Ovary (tissue), 9 donors: Measurements from ENCODE around the gene KRTAP24-1. TPM values are rescaled to one million over a fixed set of nuclear protein-coding genes. Genes with fewer than 3 reads are reported as not detected.

Experiments used
- DNase-seq, 5 donors: peaks; one replicate each; pipeline ENCODE4 v3.0.0-alpha.2; 2019 to 2020
- H3K27ac ChIP-seq, 2 donors: fragments of 200-600 bp; one replicate each; pipeline versions ENCODE4 v1.5.1 to v1.8.0; 2019 to 2022
- H3K27me3 ChIP-seq: fragments of 200-600 bp; one replicate; pipeline ENCODE4 v1.8.0; 2022
- H3K36me3 ChIP-seq: fragments of 200-600 bp; sonication (generic); one replicate; pipeline ENCODE4 v1.5.1; 2019
- H3K4me1 ChIP-seq: one replicate; pipeline ENCODE4 v1.8.1; 2013; ENCODE audit warnings: mild to moderate bottlenecking, moderate library complexity; ENCODE audit not compliant: insufficient read depth
- H3K4me3 ChIP-seq: fragments of 200-600 bp; sonication (generic); one replicate; pipeline ENCODE4 v1.5.1; 2017
- H3K9me3 ChIP-seq, 2 donors: fragments of 200-600 bp in 1 of 2; sonication (generic) in 1 of 2; one replicate each; pipeline versions ENCODE4 v1.5.1 to v1.8.1; 2013 to 2019; ENCODE audit warnings: mild to moderate bottlenecking in 1 of 2, moderate library complexity in 1 of 2
- EP300 ChIP-seq: sonication (generic); formaldehyde crosslinking; IDR thresholded peaks from one replicate; pipeline ENCODE4 v1.6.1; 2017; ENCODE audit warnings: antibody characterized with exemption
- POLR2A ChIP-seq: fragments of 450-650 bp; IDR thresholded peaks from one replicate; pipeline ENCODE4 v1.6.1; 2017; ENCODE audit warnings: antibody characterized with exemption, mild to moderate bottlenecking, moderate library complexity
- WGBS, 3 donors: extraction: QIAGEN DNeasy Blood & Tissue Kit in 1 of 3; methylation state at CpG; one replicate each; pipeline versions ENCODE4 v1.1.5 to v1.1.7; 2013 to 2017; 5-methylcytosine and 5-hydroxymethylcytosine counted together
- intact Hi-C, 4 donors: fragments of 100-400 bp; cut with DNase I; formaldehyde crosslinking; loops; one replicate each; pipeline versions ENCODE4 v1.11.0 to v1.15.1; 2022 to 2023
- polyA plus RNA-seq, 2 donors: library from polyadenylated mRNA; stranded (reverse); fragments of 200-250 nt in 1 of 2; fragments of 350-450 nt in 1 of 2; fragmentation: Illumina TruSeq in 1 of 2; extraction: RNeasy Lipid Tissue Mini Kit (QIAGEN cat#74804) in 1 of 2; gene quantifications; one replicate each; pipeline ENCODE4 v1.2.3, GENCODE V29; 2013 to 2014
- total RNA-seq, 7 donors: library from RNA; depleted of rRNA in 2 of 7; stranded (reverse); fragments of >200 nt in 2 of 7; fragmentation: NEBNext Ultra II Directional in 3 of 7; extraction: Animal tissue kit (Norgen Biotek cat#: 25700) in 3 of 7; gene quantifications; one replicate each; pipeline versions ENCODE4 v1.1.0 to v1.2.4, GENCODE V29; 2016 to 2023
- TF ChIP-seq, protein P1 (sequence below), 3 donors: fragments of 450-650 bp in 2 of 3; fragments of 200-600 bp in 1 of 3; IDR thresholded peaks; one replicate each; pipeline versions ENCODE4 v1.5.1 to v1.8.0; 2016 to 2022; ENCODE audit warnings: antibody characterized with exemption in 3 of 3, mild to moderate bottlenecking in 1 of 3
- donor health status: DM: no; HTN: no; CAD: no; lungs with moderate emphysema.
- donor health status: DM: no; HTN: no; CAD: no.
- donor health status: Bipolar disorder and iron deficiency.
- donor health status: DM: yes; HTN: yes; CAD: no.
- donor health status: DM: no; HTN: no; CAD: no.
- donor health status: DM: yes; HTN: yes; CAD: no.

The KRTAP24-1 gene
- total and polyA plus RNA-seq, 9 donors = not detected

DNA sequence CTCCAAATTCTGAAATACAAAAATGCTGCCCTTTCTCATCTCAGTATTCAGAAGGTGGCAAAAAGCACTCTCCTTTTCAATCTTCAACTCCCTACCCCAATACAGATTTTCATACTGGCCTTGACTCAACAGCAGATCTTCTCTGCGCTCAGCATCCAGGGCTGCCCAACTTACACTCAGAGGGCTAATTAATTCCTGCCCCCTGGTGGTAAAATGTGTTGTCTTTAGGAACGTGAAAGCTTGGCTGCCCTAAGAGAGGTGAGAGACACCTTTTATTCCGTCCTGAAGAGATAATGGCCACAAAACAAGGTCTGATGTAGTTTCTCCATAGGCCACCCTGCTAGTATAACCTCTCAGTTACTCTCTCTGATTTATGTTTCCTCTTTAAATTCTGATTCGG is 25.0 kb downstream of the KRTAP24-1 start:
- H3K27me3 ChIP-seq = no peaks in the 10 kb centered on the region
- H3K9me3 ChIP-seq = no peaks in the 10 kb centered on the region
- intact Hi-C loops = no loop called here
- no peak for DNase-seq
- H3K27ac ChIP-seq = no peak overlapping the region
- TF ChIP-seq POLR2A (no peak), EP300 (no peak)
- TF ChIP-seq, protein P1, sequence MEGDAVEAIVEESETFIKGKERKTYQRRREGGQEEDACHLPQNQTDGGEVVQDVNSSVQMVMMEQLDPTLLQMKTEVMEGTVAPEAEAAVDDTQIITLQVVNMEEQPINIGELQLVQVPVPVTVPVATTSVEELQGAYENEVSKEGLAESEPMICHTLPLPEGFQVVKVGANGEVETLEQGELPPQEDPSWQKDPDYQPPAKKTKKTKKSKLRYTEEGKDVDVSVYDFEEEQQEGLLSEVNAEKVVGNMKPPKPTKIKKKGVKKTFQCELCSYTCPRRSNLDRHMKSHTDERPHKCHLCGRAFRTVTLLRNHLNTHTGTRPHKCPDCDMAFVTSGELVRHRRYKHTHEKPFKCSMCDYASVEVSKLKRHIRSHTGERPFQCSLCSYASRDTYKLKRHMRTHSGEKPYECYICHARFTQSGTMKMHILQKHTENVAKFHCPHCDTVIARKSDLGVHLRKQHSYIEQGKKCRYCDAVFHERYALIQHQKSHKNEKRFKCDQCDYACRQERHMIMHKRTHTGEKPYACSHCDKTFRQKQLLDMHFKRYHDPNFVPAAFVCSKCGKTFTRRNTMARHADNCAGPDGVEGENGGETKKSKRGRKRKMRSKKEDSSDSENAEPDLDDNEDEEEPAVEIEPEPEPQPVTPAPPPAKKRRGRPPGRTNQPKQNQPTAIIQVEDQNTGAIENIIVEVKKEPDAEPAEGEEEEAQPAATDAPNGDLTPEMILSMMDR (IDR thresholded peaks at IDR 0.05) = no peak
- no peaks in the 10 kb centered on the region for H3K36me3 ChIP-seq
- no peaks in the 10 kb centered on the region for H3K4me1 ChIP-seq
- WGBS, 3 donors = 60 to 75% (median 64%) methylated on average over 4 of the region's 4 CpGs
- H3K4me3 ChIP-seq = no peak overlapping the region

DNA sequence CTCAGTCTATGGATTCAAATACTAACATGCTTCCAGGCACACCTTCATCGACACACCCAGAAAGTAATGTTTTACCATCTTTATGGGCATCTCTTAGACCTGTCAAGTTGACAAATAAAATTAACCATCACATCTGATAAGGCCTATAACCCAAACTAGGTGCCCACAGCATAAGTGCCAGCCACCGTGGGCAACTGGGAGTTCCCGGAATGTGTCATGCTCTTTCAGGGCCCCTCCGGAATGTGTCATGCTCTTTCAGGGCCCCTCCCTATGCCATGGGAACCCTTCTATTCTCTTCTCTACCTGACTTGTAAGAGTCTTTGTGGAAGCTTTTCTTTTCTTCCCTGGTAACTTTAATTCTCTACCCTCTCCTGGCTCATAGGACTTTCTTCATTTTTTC is 26.6 kb downstream of the KRTAP24-1 start:
- H3K4me1 ChIP-seq = no peaks in the 10 kb centered on the region
- 91 to 95% (median 93%) methylated on average over 4 of the region's 4 CpGs for WGBS, 3 donors
- no peaks in the 10 kb centered on the region for H3K36me3 ChIP-seq
- H3K4me3 ChIP-seq = no peak overlapping the region
- H3K27ac ChIP-seq = no peak overlapping the region
- H3K27me3 ChIP-seq = no peaks in the 10 kb centered on the region
- no peak for DNase-seq
- intact Hi-C loops = no loop called here
- H3K9me3 ChIP-seq = no peaks in the 10 kb centered on the region
- TF ChIP-seq, protein P1 (IDR thresholded peaks at IDR 0.05) = no peak
- TF ChIP-seq POLR2A (no peak), EP300 (no peak)

DNA sequence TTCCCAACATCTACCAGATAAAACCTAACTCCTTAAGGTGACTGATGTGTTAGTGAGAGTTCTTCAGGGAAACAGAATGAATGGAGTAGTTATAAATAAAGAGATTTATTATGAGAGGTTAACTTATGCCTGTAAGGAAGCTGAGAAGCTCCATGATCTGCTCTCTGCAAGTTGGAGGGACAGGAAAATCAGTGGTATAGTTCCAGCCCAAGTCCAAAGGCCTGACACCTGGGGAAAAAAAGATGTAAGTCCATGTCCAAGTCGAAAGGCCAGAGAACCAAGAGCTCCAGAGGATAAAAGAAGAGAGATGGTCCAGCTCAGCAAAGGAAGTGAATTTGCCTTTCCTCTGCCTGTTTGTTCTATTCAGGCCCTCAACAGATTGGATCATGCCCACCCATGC is 27.1 kb downstream of the KRTAP24-1 start:
- Histone ChIP-seq H3K4me3 (no peak overlapping the region), H3K27ac (no peak overlapping the region), H3K27me3 (no peaks in the 10 kb centered on the region), H3K36me3 (no peaks in the 10 kb centered on the region), H3K4me1 (no peaks in the 10 kb centered on the region), H3K9me3 (no peaks in the 10 kb centered on the region)
- TF ChIP-seq, protein P1 (IDR thresholded peaks at IDR 0.05) = no peak
- no peak for TF ChIP-seq EP300
- no peak for TF ChIP-seq POLR2A
- intact Hi-C loops = no loop called here
- WGBS, 3 donors = 40 to 92% (median 45%) methylated on average over 1 of the region's 1 CpG
- no peak for DNase-seq

DNA sequence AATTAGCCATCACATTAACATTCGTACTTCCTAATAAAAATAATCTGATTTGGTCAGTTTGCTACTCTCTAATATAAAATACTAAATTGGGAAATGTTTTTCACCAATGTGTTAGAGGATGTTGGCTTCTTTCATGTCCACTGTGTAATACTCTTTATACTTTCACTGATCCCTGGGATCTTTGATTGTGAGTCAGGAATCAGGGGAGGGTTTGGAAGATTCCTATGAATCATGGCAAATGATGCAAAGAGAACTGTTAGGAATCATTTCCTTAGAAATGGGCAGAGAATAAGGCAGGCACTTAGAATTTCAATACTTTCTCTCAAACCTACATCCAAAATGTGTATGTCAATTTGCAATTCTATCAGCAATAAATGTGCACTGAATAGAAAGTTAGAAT is 31.0 kb downstream of the KRTAP24-1 start:
- no peaks in the 10 kb centered on the region for H3K9me3 ChIP-seq
- no peaks in the 10 kb centered on the region for H3K4me1 ChIP-seq
- WGBS, 3 donors = 75 to 84% (median 82%) methylated on average over 1 of the region's 1 CpG
- no peak overlapping the region for H3K4me3 ChIP-seq
- intact Hi-C loops = no loop called here
- H3K27ac ChIP-seq = no peak overlapping the region
- DNase-seq = no peak
- no peaks in the 10 kb centered on the region for H3K27me3 ChIP-seq
- TF ChIP-seq, protein P1 (IDR thresholded peaks at IDR 0.05) = no peak
- TF ChIP-seq POLR2A (no peak), EP300 (no peak)
- H3K36me3 ChIP-seq = no peaks in the 10 kb centered on the region

DNA sequence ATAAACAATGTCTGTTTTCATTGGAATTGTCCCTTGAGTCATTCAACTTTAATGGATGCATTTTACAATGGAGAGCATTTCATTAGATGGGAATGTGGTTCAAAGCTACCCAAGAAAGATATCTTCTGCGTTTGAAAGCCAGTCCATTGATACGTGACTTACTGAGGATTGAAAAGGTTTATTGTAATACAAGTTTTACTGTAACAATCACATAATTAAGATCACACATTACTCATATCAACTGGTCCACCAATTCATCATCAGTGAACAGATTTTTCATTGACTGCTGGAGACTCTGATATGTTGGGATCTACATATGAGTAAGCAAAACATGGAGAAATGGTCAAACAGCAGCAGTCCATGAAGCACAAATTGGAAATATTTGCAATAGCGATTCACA is 32.8 kb downstream of the KRTAP24-1 start:
- intact Hi-C loops = no loop called here

More for the DNA sequence above, 32.8 kb downstream of the KRTAP24-1 start:
- Histone ChIP-seq H3K4me1 (no peaks in the 10 kb centered on the region), H3K27me3 (no peaks in the 10 kb centered on the region), H3K9me3 (no peaks in the 10 kb centered on the region), H3K27ac (no peak overlapping the region), H3K4me3 (no peak overlapping the region), H3K36me3 (no peaks in the 10 kb centered on the region)
- WGBS, 3 donors = 56 to 79% (median 74%) methylated on average over 3 of the region's 3 CpGs
- TF ChIP-seq, protein P1 (IDR thresholded peaks at IDR 0.05) = no peak
- TF ChIP-seq EP300 (no peak), POLR2A (no peak)
- no peak for DNase-seq
